HG02943 (cell line): Measurements from ENCODE around the gene CDH13.

Experiments used
- ATAC-seq: cut with Tn5 transposase; IDR thresholded peaks from one replicate; pipeline ENCODE4 v1.9.1; 2021; ENCODE audit warnings: mild to moderate bottlenecking, low read depth, moderate library complexity; ENCODE audit not compliant: unreplicated experiment

Gene CDH13

DNA sequence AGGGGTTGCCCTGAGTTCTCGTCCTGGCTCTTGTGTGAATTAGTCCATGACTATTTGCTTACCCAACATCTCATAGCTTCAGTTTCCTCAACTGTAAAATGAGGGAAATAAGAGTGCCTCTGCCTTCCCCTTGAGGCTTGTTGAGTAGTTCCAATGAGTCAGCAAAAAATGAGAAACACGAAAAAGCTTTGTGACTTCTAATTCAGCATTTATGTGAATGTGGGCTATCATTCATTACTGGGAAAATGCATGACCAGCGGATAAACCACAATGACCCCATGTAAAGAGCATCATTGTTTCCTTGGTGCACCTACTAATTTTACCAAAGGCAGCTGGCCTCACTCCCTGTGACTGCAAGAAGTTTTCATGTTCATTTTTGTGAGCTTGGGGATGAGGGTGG lies 806.4 kb downstream of the CDH13 start:
- no peak for ATAC-seq

DNA sequence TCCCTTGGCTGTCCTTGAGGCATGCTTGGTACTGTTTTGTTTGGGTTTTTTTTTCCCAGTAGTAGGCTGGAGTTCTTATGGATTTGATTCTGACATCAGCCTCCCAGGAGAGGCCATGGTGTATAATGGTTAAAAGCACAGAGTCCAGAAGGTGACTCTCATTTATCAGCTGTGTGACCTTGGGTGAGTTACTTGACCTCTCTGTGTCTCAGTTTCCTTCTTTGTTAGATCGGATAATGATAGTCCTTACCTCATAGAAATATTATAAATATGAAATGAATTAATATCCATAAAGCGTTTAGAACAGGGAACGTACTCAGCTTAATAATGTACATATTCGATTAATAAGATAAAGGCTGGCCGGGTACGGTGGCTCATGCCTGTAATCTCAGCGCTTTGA lies 810.3 kb downstream of the CDH13 start:
- ATAC-seq = no peak

DNA sequence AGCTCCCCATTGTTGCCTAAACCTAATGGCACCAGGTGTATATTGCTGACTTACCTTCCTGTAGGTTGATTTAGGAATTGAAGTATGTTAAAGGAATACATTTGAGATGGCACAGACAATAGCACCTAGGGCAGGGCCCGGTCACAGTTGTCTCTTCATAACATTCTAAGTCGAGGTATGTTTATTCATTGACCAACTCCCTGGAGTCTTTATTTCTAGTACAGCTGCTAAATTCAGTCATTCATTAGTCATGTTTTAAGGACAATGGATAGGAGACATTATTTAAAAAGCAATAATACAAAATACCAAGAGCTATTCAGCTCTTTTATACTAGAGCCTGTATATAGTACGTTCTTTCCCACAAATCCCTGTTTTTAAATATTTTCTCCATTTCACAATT lies 811.6 kb downstream of the CDH13 start:
- no peak for ATAC-seq

DNA sequence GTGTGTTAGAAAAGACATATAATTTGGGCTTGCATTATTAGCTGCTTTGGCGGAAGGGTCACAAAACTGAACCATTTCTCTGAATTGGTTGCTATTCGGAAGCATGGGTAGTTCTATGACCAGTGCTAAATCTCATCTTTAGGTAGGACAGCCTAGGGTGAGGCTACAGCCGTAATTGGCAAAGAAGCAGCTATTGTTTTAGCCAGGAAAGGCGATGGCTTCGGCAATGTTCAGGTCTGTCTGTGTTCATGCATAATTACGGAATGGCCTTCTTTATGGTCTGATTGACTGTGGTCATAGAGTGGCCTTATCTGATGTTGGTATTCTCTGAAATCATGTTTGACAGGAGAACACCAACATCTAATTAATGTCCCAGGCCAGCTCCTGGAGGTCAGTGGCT lies 812.6 kb downstream of the CDH13 start:
- ATAC-seq = no peak

DNA sequence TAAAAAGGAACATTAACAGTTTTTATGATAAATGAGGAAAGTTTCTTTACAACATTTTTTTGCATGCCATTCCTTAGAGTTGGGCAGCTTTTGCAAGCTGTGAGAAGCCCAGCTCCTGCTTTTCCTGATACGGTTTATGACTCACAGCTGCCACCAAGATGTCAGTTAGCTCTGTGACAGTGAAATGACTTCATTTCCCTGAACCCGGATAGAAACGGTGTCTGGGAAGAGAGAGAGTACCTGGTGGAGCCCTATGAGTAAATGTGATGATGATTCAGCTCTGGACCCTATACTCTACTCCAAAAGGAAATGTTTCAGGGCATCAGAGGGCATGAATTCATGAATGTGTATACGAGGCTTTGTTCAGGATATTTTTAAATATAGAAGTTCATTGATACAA lies 814.7 kb downstream of the CDH13 start:
- no peak for ATAC-seq

DNA sequence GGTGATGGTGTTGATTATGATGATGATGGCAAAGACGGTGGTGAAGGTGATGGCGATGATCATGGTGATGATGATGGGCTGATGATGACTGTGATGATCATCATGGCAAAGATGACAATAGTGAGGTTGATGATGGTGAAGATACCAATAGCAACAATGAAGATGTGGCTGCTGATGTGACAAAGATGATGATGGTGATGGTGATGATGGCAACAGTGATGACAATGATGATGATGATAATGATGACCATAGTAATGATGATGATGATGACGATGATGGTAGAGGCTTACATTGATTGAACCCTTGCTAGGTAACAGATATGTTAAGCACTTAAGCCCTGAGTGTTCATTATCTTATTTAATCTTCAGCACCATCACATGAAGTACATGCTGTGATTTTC lies 817.2 kb downstream of the CDH13 start:
- no peak for ATAC-seq

DNA sequence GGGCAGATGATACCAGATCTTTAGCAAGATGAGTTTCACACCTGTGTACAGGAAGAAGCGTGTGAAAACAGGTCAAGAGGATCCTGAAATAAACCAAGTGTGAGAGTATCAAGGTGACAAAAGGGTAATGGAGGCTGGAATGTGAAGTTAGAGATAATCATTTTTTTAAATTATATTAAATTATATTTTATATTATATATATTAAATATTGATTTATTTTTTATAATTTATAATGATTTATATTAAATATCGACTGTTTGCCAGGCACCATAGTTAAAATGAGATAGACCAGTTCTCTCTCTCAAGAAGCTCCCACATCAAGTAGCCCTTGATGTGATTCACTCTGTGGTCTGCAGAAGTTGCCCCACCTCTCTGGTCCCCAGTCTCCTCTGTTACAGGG lies 820.8 kb downstream of the CDH13 start:
- ATAC-seq = no peak

DNA sequence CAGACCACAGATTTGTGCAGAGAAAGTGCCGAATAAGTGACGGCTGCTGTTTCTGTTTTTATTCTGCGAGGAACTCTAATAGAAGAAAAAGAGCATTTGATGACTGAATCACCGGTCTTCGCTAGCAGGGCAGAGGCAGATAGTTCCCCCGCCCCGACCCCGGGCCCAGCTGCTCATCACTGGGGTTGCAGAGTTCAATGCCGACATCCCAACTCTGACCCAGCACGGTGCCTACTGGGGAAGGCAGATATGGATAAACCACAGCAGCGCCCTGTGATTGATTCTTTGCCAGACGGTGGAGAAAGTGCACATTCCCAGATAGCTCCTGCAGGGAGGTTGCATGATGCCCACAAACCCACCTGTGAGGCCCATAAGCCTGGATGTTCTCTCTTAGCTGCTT lies 823.1 kb downstream of the CDH13 start:
- no peak for ATAC-seq

DNA sequence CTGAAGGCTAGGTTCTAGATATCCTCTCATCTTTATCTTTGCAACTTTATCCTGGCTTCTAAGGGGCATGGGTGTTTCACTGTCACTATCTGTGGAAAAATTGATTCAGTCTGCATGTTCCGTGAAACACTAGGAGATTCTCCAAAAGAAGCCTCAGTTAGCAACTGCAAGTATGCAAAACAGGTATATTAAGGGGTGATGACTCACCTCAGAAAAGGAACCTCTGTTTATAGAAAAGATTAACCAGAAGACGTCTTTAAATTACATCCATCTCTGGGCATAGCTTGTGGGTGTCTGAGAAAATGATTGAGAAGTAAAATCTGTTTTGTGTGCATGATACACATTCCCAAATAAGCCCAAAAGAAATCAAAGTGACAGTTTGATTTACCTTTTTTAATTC lies 827.2 kb downstream of the CDH13 start:
- ATAC-seq = peak; percentile 61

DNA sequence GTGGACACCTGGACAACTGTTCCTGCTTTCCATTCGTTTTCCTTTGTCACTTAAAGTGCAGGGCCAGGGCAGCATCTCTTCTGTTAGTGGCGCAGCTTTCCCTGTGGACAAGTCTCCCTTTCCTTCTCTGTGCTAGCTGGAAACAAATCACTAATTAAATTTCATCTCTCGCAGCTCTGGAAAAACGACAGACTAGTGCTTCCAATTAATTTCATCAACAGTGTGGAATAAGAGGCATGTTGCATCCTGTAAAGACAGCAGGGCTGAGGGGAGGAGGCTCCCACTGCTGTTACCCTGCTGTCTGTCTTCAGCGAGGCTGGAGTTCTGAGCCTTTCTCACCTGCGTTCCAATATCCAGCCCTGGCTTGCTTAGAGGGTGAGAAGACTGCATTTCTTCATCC lies 828.9 kb downstream of the CDH13 start:
- no peak for ATAC-seq

DNA sequence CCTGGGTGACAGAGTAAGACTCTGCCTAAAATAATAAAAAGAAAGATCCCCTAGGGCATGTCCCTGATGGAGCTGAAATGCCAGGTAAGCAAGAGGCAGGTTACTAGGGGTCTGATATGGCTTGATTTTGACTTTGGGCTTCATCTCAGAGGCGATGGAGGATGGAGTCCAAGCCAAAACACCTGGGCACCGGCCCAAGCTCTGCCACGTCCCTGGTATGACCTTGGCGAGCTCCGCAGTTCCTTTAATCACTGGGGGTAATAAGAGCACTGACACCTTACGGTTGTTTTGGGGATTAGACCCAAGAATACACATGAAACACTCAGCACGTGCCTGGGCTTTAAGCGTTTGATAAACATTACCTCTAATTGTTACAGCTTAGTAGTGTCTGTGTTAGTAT lies 830.2 kb downstream of the CDH13 start:
- no peak for ATAC-seq

DNA sequence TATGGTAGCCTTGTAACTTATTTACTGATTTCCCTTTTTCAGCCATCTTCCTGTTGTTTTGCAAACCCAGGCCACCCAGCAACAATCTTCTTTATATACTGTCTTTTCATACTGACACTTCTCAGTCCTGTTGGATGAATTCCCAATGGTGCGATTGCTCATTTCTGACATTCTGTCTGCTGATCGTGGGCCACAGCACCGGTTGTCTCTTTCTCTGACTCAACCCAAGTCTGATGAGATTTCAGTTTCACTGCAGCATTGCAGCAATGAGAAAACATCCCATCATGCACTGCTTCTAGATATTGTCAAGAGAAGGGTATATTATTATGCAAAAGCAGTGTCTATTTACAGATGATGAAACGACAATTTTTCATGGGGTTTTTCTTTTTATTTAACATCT lies 831.8 kb downstream of the CDH13 start:
- peak; percentile 65 for ATAC-seq

DNA sequence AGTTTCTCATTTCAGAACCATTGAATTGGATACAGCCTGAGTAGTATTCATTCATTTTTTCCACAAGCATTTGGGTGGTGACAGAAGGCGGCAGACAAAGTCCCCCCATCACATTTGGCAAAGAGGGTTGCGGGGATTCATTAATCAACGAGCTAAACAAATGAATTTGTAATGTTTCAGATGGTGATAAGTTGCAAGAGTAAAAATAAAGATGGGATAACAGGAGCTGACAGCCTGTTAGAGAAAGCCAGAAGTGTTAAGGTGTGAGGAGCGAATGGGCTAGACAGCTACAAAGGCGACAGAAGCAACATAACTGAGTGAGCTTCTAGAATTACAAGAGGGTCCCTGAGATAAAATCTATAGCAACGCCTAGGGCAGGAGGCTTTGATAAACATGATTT lies 838.2 kb downstream of the CDH13 start:
- ATAC-seq = no peak

DNA sequence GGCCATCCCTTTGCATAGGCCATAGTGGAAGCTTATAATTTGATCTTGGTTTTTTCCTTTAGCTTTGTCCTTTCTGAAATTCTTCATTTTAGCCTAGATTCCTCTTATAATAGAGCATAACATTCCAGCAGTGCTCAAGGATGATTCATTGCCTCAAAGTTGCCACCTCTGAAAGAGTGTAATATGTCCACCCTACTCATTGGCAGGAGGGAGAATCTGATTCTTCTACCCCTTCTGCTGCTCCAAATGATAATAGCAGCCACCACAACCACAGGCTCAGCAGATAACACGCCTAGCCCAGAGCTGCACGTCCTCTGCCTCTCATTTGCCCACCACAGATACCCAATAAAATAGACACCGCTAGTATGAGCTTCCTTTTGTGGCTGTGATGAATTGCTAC lies 843.6 kb downstream of the CDH13 start:
- no peak for ATAC-seq

DNA sequence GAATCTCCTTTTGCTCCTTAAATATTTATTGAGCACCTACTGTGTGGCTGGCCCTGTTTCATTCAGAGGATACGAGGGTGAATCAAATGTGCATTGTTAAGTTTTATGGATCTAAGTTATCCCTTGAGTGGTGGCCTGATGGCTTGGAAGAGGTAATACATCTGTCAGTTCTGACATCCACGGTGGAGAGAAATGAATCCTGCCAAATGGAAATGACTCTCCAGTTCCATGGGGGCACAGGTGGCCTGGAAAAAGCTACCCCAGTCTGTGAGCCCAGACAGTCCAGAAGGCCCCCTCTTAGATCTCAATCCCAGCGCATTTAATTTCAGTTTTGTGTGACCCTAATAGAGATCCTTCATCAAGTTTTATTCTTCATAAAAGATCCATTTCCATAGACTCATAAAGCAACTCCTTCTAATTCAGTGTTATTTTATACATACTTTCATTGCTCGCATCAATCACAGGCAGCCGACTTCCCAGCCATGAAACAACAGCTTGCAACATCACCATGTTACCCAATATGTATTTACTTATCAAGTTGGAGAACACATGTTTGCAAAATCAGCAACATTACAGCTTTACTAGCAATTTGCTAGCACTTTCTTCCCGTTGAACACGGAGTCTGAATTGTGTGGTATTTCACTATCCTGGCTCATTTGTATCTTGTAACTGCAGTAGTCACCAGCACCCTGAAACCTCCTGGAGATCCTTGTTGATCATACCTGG lies 846.2 kb downstream of the CDH13 start:
- no peak for ATAC-seq

DNA sequence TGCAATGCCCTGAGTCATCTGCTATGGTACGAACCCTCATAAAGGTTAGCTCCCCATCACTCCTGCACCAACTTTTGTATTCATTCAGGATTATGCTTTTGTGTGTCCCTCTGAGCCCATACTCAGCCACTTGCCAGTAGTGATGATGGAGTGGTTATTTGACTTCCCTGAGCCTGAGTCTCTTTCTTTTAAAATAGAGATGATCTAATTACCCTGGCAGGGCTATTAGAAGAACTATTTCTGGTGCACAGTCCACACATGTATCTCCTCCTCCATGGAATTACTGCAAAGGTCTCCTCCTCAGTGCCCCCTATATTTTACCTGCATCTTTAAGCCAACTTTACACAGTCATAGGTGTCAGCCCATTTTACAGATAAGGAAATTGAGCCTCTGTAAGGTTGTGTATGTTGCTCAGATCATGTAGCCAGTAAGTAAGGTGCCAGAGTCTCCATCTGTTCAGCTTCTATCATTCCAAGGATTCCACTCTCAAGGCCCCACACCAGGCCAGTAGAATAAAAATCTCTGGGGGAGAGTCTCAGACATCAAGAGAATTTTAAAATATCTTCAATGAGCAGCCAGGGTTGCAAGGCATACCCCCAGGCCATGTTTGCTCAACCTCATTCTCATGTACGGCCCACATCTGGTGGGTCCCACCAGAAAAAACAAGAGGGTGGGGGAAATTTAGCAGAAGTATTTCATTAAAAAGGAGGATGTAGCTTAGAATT lies 847.3 kb downstream of the CDH13 start:
- no peak for ATAC-seq

DNA sequence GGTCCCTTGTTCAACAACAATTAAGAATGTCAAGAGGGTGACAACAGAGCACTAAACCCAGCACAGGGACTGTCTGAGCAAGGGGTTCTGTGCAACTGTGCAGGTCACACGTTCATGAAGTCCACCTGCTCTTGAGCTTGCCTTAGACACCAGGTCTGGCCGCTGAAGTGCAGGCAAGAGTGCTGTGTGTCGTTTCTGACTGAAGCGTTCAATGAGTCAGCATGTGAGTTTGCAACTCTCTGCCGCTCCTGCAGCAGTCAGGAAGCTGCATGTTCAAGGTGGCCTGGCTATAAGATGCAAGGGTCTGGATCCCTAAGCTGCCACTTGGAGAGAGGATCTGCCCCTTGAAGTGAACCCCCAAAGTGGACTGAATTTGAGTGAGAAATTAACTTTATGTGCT lies 848.3 kb downstream of the CDH13 start:
- no peak for ATAC-seq

DNA sequence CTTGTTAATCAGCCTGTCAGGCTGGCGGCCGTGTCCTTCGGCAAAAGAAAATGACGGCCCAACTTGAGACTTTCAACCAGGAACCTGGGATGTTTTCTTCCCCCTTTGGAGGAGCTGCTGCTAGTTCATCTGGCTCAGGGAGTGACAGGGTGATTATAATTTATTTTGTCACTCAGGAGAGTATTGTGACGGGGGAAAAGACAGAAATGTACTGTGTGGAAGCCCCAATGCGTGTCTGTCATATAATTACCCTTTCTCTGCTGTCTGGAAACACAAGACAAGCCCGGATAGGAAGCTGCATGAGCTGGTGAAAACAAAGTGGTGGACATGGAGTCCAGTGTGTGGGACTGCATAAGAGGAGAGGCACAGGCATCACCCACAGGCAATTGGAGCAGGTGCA lies 854.8 kb downstream of the CDH13 start:
- ATAC-seq = no peak

DNA sequence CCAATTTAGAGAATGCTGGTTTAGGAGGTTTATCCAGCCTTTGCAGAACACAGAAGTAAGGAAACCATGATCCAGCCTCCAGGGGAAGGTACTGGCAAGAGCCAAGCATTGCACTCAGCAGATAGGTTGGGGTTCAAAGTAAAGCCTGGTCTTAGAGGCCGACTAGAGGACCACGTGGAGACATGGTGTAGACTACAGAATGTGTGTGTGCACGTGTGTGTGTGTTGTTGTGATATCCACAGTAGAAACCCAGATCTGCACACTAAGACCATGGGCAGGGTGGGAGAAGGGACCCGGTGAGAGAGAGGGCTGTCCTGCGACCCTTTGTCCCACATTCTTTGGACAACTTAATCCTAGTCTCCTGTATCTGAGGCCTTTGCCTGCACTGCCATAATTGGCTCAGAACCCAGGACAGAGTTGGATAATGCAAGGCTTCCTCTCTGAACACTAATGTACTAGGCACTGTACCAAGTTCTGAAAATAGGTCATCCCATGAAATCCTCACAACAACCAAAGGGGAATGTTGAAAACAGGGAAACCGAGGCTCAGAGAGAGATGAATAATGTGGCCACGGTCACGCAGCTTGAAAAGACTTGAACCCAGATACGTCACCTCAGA lies 855.9 kb downstream of the CDH13 start:
- ATAC-seq = no peak

DNA sequence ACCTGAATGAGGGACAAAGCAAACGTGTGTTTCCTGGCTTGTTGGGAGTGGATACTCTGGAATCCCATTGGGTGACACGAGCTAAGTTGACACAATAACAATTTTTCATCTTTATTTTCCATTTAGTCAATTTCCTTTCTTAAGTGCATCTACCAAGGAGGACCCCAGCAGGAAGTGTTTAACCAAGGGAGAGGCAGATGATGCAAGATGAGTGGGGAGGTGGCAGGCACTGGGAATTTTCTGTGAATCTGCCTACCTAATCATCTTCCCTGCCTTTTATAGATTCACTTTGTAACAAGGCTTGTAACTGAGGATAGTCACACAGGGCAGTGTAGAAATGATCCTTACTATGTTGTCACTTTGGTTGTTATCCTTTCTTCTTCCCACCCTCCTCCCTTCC lies 863.3 kb downstream of the CDH13 start:
- no peak for ATAC-seq

DNA sequence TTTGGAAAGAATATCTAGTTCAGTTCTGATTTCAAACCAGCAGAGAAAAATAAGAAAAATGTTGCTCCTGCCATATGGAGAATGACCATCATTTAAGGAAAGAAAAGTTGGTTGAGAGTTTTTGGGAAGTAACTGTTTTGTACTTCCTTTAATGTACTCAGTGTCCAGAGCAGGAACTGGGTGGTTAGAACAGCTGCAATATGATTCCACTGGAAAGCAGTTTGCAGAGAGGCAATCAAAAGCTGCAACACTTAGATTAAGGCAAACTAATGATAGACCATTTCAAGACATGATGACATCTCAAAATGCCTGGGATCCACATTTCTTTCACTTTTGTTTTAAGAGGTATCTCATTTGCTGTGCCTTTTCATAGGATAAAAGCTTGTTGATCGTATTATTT lies 867.7 kb downstream of the CDH13 start:
- no peak for ATAC-seq

DNA sequence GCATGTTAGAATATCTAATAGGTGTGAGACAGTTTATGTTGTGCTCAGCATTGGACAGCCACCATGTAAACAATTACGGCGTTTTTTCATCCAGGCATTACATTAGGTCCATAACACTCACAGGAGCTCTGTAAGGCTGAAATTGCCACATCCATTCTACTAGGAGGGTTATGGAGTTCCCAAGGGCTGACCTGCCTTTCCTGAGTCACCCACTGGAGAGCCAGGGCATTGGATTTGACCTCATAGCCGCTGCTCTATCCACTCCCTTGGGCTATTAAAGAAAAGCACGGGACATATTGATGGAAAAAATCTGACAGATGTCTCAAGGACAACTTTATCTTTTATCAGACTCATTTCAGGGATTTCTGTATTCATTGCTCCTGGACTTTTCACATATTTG lies 874.7 kb downstream of the CDH13 start:
- no peak for ATAC-seq
